Measurements from ENCODE around the gene MAGEB2.

MAGEB2 gene

GRCh38 chrX:30220661-30221060 is 5.3 kb downstream of the MAGEB2 start:
- TF ChIP-seq USF1 (IDR thresholded peaks at IDR 0.05) (no peak), REST (IDR thresholded peaks at IDR 0.05; ENCODE audit: low read depth) (no peak), NFIC (IDR thresholded peaks at IDR 0.05) (no peak), TAF1 (IDR thresholded peaks at IDR 0.05; ENCODE audit: low read depth) (no peak), RAD21 (IDR thresholded peaks at IDR 0.05; ENCODE audit: low read depth) (no peak), ZBTB7A (IDR thresholded peaks at IDR 0.05; ENCODE audit: low read depth) (no peak), CEBPB (IDR thresholded peaks at IDR 0.05) (no peak), EGR1 (IDR thresholded peaks at IDR 0.05) (no peak), TEAD4 (IDR thresholded peaks at IDR 0.05) (no peak), MAX (IDR thresholded peaks at IDR 0.05) (no peak), EP300 (IDR thresholded peaks at IDR 0.05; ENCODE audit: borderline replicate concordance) (no peak), CREB1 (IDR thresholded peaks at IDR 0.05; ENCODE audit: low read depth) (no peak), FOXM1 (IDR thresholded peaks at IDR 0.05; ENCODE audit: borderline replicate concordance, low read depth) (no peak), YY1 (IDR thresholded peaks at IDR 0.05; ENCODE audit: low read depth) (no peak), TCF12 (IDR thresholded peaks at IDR 0.05; ENCODE audit: low read depth) (no peak)

GRCh38 chrX:30224536-30224935 is 9.2 kb downstream of the MAGEB2 start:
- no peak for TF ChIP-seq TCF12 (IDR thresholded peaks at IDR 0.05; ENCODE audit: low read depth)

GRCh38 chrX:30228526-30228925 is 13.2 kb downstream of the MAGEB2 start:
- TF ChIP-seq USF1 (IDR thresholded peaks at IDR 0.05) (no peak), TCF12 (IDR thresholded peaks at IDR 0.05; ENCODE audit: low read depth) (no peak), NFIC (IDR thresholded peaks at IDR 0.05) (no peak), CEBPB (IDR thresholded peaks at IDR 0.05) (no peak), TEAD4 (IDR thresholded peaks at IDR 0.05) (no peak), EGR1 (IDR thresholded peaks at IDR 0.05) (no peak), REST (IDR thresholded peaks at IDR 0.05; ENCODE audit: low read depth) (no peak), YY1 (IDR thresholded peaks at IDR 0.05; ENCODE audit: low read depth) (no peak), ZBTB7A (IDR thresholded peaks at IDR 0.05; ENCODE audit: low read depth) (no peak), EP300 (IDR thresholded peaks at IDR 0.05; ENCODE audit: borderline replicate concordance) (no peak), MAX (IDR thresholded peaks at IDR 0.05) (no peak), CREB1 (IDR thresholded peaks at IDR 0.05; ENCODE audit: low read depth) (no peak), RAD21 (IDR thresholded peaks at IDR 0.05; ENCODE audit: low read depth) (no peak), TAF1 (IDR thresholded peaks at IDR 0.05; ENCODE audit: low read depth) (no peak)

- TF ChIP-seq ZBTB7A (IDR thresholded peaks at IDR 0.05; ENCODE audit: low read depth) (no peak), NFIC (IDR thresholded peaks at IDR 0.05) (no peak), FOXM1 (IDR thresholded peaks at IDR 0.05; ENCODE audit: borderline replicate concordance, low read depth) (no peak), TCF12 (IDR thresholded peaks at IDR 0.05; ENCODE audit: low read depth) (no peak), USF1 (IDR thresholded peaks at IDR 0.05) (no peak), RAD21 (IDR thresholded peaks at IDR 0.05; ENCODE audit: low read depth) (no peak), MAX (IDR thresholded peaks at IDR 0.05) (no peak), TEAD4 (IDR thresholded peaks at IDR 0.05) (no peak), EGR1 (IDR thresholded peaks at IDR 0.05) (no peak), TAF1 (IDR thresholded peaks at IDR 0.05; ENCODE audit: low read depth) (no peak), CEBPB (IDR thresholded peaks at IDR 0.05) (no peak)
Measured at GRCh38 chrX:30230395-30230794, 15.0 kb downstream of the MAGEB2 start, which contains the start of gene MAGEB3. TSS of gene MAGEB3 (plus strand) at chrX:30230657. CDS start at chrX:30235925, 5,268 bp downstream.

GRCh38 chrX:30241724-30242415 is 26.5 kb downstream of the MAGEB2 start, which contains the start of gene MAGEB4:
TSS of gene MAGEB4 (plus strand) at chrX:30242000. CDS start at chrX:30242136, 136 bp downstream.
- TF ChIP-seq MAX (IDR thresholded peaks at IDR 0.05) (no peak), NFIC (IDR thresholded peaks at IDR 0.05) (no peak), CEBPB (IDR thresholded peaks at IDR 0.05) (no peak), TCF12 (IDR thresholded peaks at IDR 0.05; ENCODE audit: low read depth) (no peak), CREB1 (IDR thresholded peaks at IDR 0.05; ENCODE audit: low read depth) (no peak), TAF1 (IDR thresholded peaks at IDR 0.05; ENCODE audit: low read depth) (no peak), ZBTB7A (IDR thresholded peaks at IDR 0.05; ENCODE audit: low read depth) (no peak), TEAD4 (IDR thresholded peaks at IDR 0.05) (no peak), RAD21 (IDR thresholded peaks at IDR 0.05; ENCODE audit: low read depth) (no peak), USF1 (IDR thresholded peaks at IDR 0.05) (no peak), EP300 (IDR thresholded peaks at IDR 0.05; ENCODE audit: borderline replicate concordance) (no peak), YY1 (IDR thresholded peaks at IDR 0.05; ENCODE audit: low read depth) (no peak), EGR1 (IDR thresholded peaks at IDR 0.05) (no peak), FOXM1 (IDR thresholded peaks at IDR 0.05; ENCODE audit: borderline replicate concordance, low read depth) (no peak), REST (IDR thresholded peaks at IDR 0.05; ENCODE audit: low read depth) (no peak)

All from Ishikawa (cell line).